NT2/D1 (cell line): Measurements from ENCODE around the gene HBG1.

Experiments used
- SUZ12 ChIP-seq: IDR thresholded peaks from 2 replicates; pipeline ENCODE4 v1.6.1; 2011; ENCODE audit not compliant: insufficient read length, insufficient read depth; ENCODE audit errors: extremely low read depth
- ZNF274 ChIP-seq: IDR thresholded peaks from 2 replicates; pipeline ENCODE4 v1.6.1; 2011; ENCODE audit warnings: mild to moderate bottlenecking, low read depth, low read length

GRCh38 chr11:5288108-5288905 lies 38.6 kb upstream of the HBG1 start:
- TF ChIP-seq ZNF274, result no peak
- no peak for TF ChIP-seq SUZ12
